ENCODE results near the gene TBC1D8.

DNA sequence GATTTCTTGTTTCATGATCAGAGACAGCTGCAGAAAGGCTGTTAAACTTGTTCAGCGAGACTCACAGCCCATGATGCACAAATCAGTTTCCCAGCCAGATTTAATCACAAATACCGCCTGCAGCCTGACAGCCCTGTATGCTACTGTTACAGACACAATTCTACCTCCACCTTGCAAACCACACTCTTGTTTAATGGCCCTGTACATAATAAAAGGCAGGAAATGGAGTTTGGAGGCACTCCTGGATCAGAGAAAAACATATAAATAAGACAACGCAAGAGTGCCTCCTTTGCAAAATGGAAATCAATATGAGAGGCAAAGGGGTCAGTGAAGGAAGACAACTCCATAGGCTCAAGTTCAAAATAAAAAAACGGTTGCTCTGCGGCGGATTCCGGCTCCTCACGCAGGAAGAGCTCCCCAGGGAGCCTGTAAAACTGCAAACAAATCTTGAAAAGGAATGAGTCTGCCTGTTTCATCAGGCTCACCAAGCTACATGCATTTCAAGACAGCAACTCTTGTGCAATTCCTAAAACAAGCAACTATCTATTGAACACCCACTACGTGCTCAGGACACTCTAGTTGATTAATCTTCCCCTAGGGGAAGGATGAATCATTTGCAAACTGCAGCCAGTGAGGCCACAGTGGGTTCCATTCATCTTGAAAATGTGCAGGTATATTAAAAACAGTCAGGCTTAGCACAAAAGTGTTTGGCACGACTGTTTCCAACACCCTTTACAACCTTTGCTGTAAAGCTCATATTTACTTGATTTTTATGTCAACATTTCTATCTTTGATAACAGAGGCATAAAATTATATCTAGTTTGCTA is 37.5 kb downstream of the TBC1D8 start:
- no peak for TF ChIP-seq EZH2 (IDR thresholded peaks at IDR 0.05; ENCODE audit: borderline replicate concordance, low read depth, low read length, poor library complexity, severe bottlenecking)
- TF ChIP-seq, protein P1, sequence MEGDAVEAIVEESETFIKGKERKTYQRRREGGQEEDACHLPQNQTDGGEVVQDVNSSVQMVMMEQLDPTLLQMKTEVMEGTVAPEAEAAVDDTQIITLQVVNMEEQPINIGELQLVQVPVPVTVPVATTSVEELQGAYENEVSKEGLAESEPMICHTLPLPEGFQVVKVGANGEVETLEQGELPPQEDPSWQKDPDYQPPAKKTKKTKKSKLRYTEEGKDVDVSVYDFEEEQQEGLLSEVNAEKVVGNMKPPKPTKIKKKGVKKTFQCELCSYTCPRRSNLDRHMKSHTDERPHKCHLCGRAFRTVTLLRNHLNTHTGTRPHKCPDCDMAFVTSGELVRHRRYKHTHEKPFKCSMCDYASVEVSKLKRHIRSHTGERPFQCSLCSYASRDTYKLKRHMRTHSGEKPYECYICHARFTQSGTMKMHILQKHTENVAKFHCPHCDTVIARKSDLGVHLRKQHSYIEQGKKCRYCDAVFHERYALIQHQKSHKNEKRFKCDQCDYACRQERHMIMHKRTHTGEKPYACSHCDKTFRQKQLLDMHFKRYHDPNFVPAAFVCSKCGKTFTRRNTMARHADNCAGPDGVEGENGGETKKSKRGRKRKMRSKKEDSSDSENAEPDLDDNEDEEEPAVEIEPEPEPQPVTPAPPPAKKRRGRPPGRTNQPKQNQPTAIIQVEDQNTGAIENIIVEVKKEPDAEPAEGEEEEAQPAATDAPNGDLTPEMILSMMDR (conservative IDR thresholded peaks at IDR 0.05; ENCODE audit: low read depth, low read length): no peak

Data from A673 (cell line).